K562 (cell line): ENCODE data around the gene GRIK1. TPM values are rescaled to one million over a fixed set of nuclear protein-coding genes. Genes with fewer than 3 reads are reported as not detected.

ENCODE experiments used
- ATAC-seq: fragments of 200-7000 bp; cut with Tn5 transposase; 3 replicates; pipeline ENCODE4 v1.9.1; 2020; ENCODE audit warnings: moderate library complexity
- BruUV-seq: library from RNA; stranded (reverse); fragments of 400-500 nt; replicated peaks from 2 replicates; lab custom pipeline; 2021; lab: Mats Ljungman, UMichigan
- CTCF ChIA-PET: fragments of 300-600 bp; formaldehyde crosslinking; extraction: SDS; loops from one replicate; lab custom pipeline; 2021; ENCODE audit warnings: low intra/inter-chr PET ratio; lab: Yijun Ruan, JAX
- POLR2A ChIA-PET: fragments of 300-600, 350-650 bp; sonication (Branson Sonifier 250); formaldehyde crosslinking; extraction: SDS; loops from one replicate; lab custom pipeline; 2021; ENCODE audit warnings: antibody characterized with exemption, inconsistent platforms; lab: Yijun Ruan, JAX
- DNase-seq, 4 experiments: peaks; one replicate each; pipeline versions ENCODE4 v3.0.0 to v3.0.0-alpha.2; 2011 to 2018; ENCODE audit warnings: low spot score in 3 of 4, mixed read lengths in 3 of 4; ENCODE audit errors: extremely low read depth in 1 of 4
- FAIRE-seq: peaks from 2 replicates; lab custom pipeline; 2011; peaks lifted over from hg19 to GRCh38; lab: Jason Lieb, UNC
- H2AFZ ChIP-seq: 2 replicates; pipeline ENCODE4 v1.6.0; 2011; ENCODE audit warnings: low read depth, low read length, control low read depth, inconsistent platforms
- H3K27ac ChIP-seq: fragments of 200-600 bp; 3 replicates; pipeline ENCODE4 v1.8.0; 2011; ENCODE audit warnings: low read depth, mild to moderate bottlenecking, control low read depth, inconsistent platforms, low read length, moderate library complexity, mixed read lengths; ENCODE audit errors: extremely low read depth
- H3K27me3 ChIP-seq, 2 experiments: fragments of 300-600 bp in 1 of 2; 2 replicates in 1 of 2; 3 replicates in 1 of 2; pipeline versions ENCODE4 v1.6.0 to v1.8.0; 2011; ENCODE audit warnings: inconsistent platforms in 2 of 2, low read length in 2 of 2, mild to moderate bottlenecking in 1 of 2, mixed read lengths in 1 of 2, moderate library complexity in 1 of 2; ENCODE audit not compliant: control insufficient read depth in 2 of 2, insufficient read depth in 2 of 2
- H3K36me3 ChIP-seq: fragments of 300-600 bp; 3 replicates; pipeline ENCODE4 v1.8.0; 2011; ENCODE audit warnings: mild to moderate bottlenecking, low read length, inconsistent platforms; ENCODE audit not compliant: control insufficient read depth, insufficient read depth
- H3K4me1 ChIP-seq, 2 experiments: fragments of 200-600 bp in 1 of 2; replicated peaks in 1 of 2; 2 replicates in 1 of 2; 3 replicates in 1 of 2; pipeline versions ENCODE4 v1.5.1 to v1.8.0; 2011; ENCODE audit warnings: inconsistent platforms in 2 of 2, low read length in 2 of 2, mild to moderate bottlenecking in 1 of 2, mixed read lengths in 1 of 2, moderate library complexity in 1 of 2; ENCODE audit not compliant: control insufficient read depth in 2 of 2, insufficient read depth in 2 of 2
- H3K4me2 ChIP-seq: 2 replicates; pipeline ENCODE4 v1.6.1; 2011; ENCODE audit warnings: low read length, control low read depth, inconsistent platforms, mixed read lengths; ENCODE audit not compliant: insufficient read depth
- H3K4me3 ChIP-seq: fragments of 200-600 bp; sonication (generic), shearing (Covaris generic); 2 replicates; pipeline ENCODE4 v1.5.1; 2016; ENCODE audit warnings: control low read depth, inconsistent platforms
- H3K79me2 ChIP-seq: fragments of 200-600 bp; 3 replicates; pipeline ENCODE4 v1.8.0; 2011; ENCODE audit warnings: low read length, inconsistent platforms; ENCODE audit not compliant: control insufficient read depth, insufficient read depth
- H3K9ac ChIP-seq, 2 experiments: 2 replicates each; pipeline versions ENCODE4 v1.6.0 to v1.6.1; 2011; ENCODE audit warnings: low read depth in 2 of 2, low read length in 2 of 2, control low read depth in 1 of 2, inconsistent platforms in 1 of 2, mild to moderate bottlenecking in 1 of 2, mixed read lengths in 1 of 2; ENCODE audit not compliant: insufficient read depth in 1 of 2
- H3K9me1 ChIP-seq: one replicate; pipeline ENCODE4 v1.6.0; 2011; ENCODE audit warnings: inconsistent platforms, mild to moderate bottlenecking, low read length, moderate library complexity; ENCODE audit not compliant: control insufficient read depth, insufficient read depth
- H3K9me3 ChIP-seq: replicated peaks from 2 replicates; pipeline ENCODE4 v1.5.1; 2011; ENCODE audit warnings: low read depth, low read length, inconsistent platforms; ENCODE audit not compliant: control insufficient read depth, insufficient read depth
- H4K20me1 ChIP-seq: replicated peaks from 2 replicates; pipeline ENCODE4 v1.6.1; 2011; ENCODE audit warnings: low read length, inconsistent platforms, mixed read lengths; ENCODE audit not compliant: control insufficient read depth, insufficient read depth
- C11orf30 ChIP-seq: fragments of 450-650 bp; IDR thresholded peaks from 2 replicates; pipeline ENCODE4 v1.6.1; 2016; ENCODE audit warnings: low read depth, mild to moderate bottlenecking
- CTBP1 ChIP-seq: fragments of 450-650 bp; IDR thresholded peaks from 2 replicates; pipeline ENCODE4 v1.6.1; 2016; ENCODE audit warnings: borderline replicate concordance
- IRF1 ChIP-seq: sonication (generic); formaldehyde crosslinking; IDR thresholded peaks from 2 replicates; pipeline ENCODE4 v1.8.0; 2022; ENCODE audit warnings: missing genetic modification reagents, mild to moderate bottlenecking, borderline replicate concordance
- IRF2 ChIP-seq: sonication (generic); formaldehyde crosslinking; IDR thresholded peaks from 2 replicates; pipeline ENCODE4 v1.8.1; 2022; ENCODE audit warnings: mild to moderate bottlenecking, missing genetic modification reagents
- MAFG ChIP-seq: fragments of 450-650 bp; conservative IDR thresholded peaks from 2 replicates; pipeline ENCODE4 v1.6.1; 2016; ENCODE audit warnings: missing genetic modification characterization, missing compliant biosample characterization
- MTA2 ChIP-seq: fragments of 450-650 bp; IDR thresholded peaks from 2 replicates; pipeline ENCODE4 v1.6.1; 2016; ENCODE audit warnings: low read depth
- MTA3 ChIP-seq: fragments of 450-650 bp; formaldehyde crosslinking; IDR thresholded peaks from 2 replicates; pipeline ENCODE4 v1.6.1; 2017; ENCODE audit warnings: mild to moderate bottlenecking, borderline replicate concordance
- NUFIP1 ChIP-seq: fragments of 450-650 bp; IDR thresholded peaks from 2 replicates; pipeline ENCODE4 v1.6.1; 2018; ENCODE audit not compliant: partially characterized antibody
- SMARCA4 ChIP-seq: fragments of 450-650 bp; IDR thresholded peaks from 2 replicates; pipeline ENCODE4 v1.6.1; 2016
- SRSF9 ChIP-seq: fragments of 200-400 bp; formaldehyde crosslinking; IDR thresholded peaks from 2 replicates; pipeline ENCODE4 v1.6.1; 2017; ENCODE audit warnings: low read depth, low read length, borderline replicate concordance
- TRIM24 ChIP-seq, 2 experiments: fragments of 450-650 bp; IDR thresholded peaks; 2 replicates each; pipeline ENCODE4 v1.6.1; 2016
- XRCC5 ChIP-seq: fragments of 200-400 bp; formaldehyde crosslinking; IDR thresholded peaks from 2 replicates; pipeline ENCODE4 v1.6.1; 2017; ENCODE audit warnings: low read depth, mild to moderate bottlenecking, low read length
- ZNF121 ChIP-seq: sonication (generic); formaldehyde crosslinking; conservative IDR thresholded peaks from 2 replicates; pipeline ENCODE4 v1.8.0; 2022; ENCODE audit warnings: missing genetic modification reagents
- ZNF311 ChIP-seq: fragments of 250-450 bp; sonication (Bioruptor Pico); IDR thresholded peaks from 2 replicates; pipeline ENCODE4 v1.4.0; 2020; ENCODE audit warnings: mild to moderate bottlenecking, moderate library complexity
- ZNF589 ChIP-seq: fragments of 200-800 bp; sonication (Bioruptor generic); IDR thresholded peaks from 2 replicates; pipeline ENCODE4 v1.6.1; 2016; ENCODE audit warnings: low read depth, missing genetic modification characterization, missing compliant biosample characterization
- ZNF644 ChIP-seq: fragments of 200-800 bp; sonication (Bioruptor generic); IDR thresholded peaks from 2 replicates; pipeline ENCODE4 v1.6.1; 2016; ENCODE audit warnings: low read depth, missing genetic modification characterization, missing compliant biosample characterization
- ZNF764 ChIP-seq: fragments of 250-450 bp; sonication (Bioruptor Pico); IDR thresholded peaks from 2 replicates; pipeline ENCODE4 v1.4.0; 2020; ENCODE audit warnings: low read depth, mild to moderate bottlenecking, moderate library complexity
- WGBS: fragments of 100-300 bp; shearing (Covaris generic); methylation state at CpG from one replicate; pipeline ENCODE4 v1.1.6; 2016; ENCODE audit warnings: low coverage, mixed read lengths; ENCODE audit not compliant: insufficient coverage; ENCODE audit errors: missing lambda C conversion rate; 5-methylcytosine and 5-hydroxymethylcytosine counted together
- in situ Hi-C: fragments of 300-500 bp; cut with MboI; formaldehyde crosslinking; loops from 4 replicates; pipeline ENCODE4 v1.15.0; 2018; ENCODE audit warnings: inconsistent platforms, mixed read lengths
- intact Hi-C: fragments of 100-400 bp; cut with micrococcal nuclease; formaldehyde crosslinking; loops from 2 replicates; pipeline ENCODE4 v1.14.2; 2022
- polyA plus RNA-seq, 8 experiments: library from polyadenylated mRNA; depleted of rRNA in 4 of 8; stranded (reverse) in 5 of 8; unstranded in 3 of 8; fragments of >200 nt; fragmentation: Nextera tagmentation in 2 of 8; fragmentation: Illumina TruSeq in 1 of 8; extraction: Ambion mirVana in 2 of 8; extraction: Trizol in 1 of 8; gene quantifications; 2 replicates each; pipeline versions ENCODE4 v1.2.1 to v1.2.3, GENCODE V29; 2011 to 2014; ENCODE audit warnings: inconsistent platforms in 1 of 8, missing spikeins in 1 of 8
- total RNA-seq, 7 experiments: library from RNA; depleted of rRNA in 6 of 7; stranded (reverse); fragments of >200 nt in 6 of 7; fragmentation: Illumina TruSeq in 2 of 7; extraction: Trizol in 2 of 7; gene quantifications; 2 replicates each; pipeline versions ENCODE4 v1.2.1 to v1.2.3, GENCODE V29; 2011 to 2021; ENCODE audit warnings: low replicate concordance in 1 of 7
- TF ChIP-seq, protein P1 (sequence below), 2 experiments: fragments of 200-800 bp in 1 of 2; sonication (Bioruptor generic) in 1 of 2; sonication (generic) in 1 of 2; formaldehyde crosslinking in 1 of 2; IDR thresholded peaks in 1 of 2; conservative IDR thresholded peaks in 1 of 2; 2 replicates each; pipeline versions ENCODE4 v1.5.0 to v1.6.1; 2016 to 2020; ENCODE audit warnings: missing compliant biosample characterization in 1 of 2, missing genetic modification characterization in 1 of 2, missing genetic modification reagents in 1 of 2
- TF ChIP-seq, protein P2 (sequence below): fragments of 450-650 bp; formaldehyde crosslinking; conservative IDR thresholded peaks from 2 replicates; pipeline ENCODE4 v1.4.0; 2022; ENCODE audit warnings: mild to moderate bottlenecking, missing genetic modification characterization

Gene GRIK1
- total and polyA plus RNA-seq, 9 of the 15 experiments (the other 6 are each of a cell fraction or from before 2014, with no cell fraction given), result 0.17 to 2.8 (median 0.53) TPM

DNA sequence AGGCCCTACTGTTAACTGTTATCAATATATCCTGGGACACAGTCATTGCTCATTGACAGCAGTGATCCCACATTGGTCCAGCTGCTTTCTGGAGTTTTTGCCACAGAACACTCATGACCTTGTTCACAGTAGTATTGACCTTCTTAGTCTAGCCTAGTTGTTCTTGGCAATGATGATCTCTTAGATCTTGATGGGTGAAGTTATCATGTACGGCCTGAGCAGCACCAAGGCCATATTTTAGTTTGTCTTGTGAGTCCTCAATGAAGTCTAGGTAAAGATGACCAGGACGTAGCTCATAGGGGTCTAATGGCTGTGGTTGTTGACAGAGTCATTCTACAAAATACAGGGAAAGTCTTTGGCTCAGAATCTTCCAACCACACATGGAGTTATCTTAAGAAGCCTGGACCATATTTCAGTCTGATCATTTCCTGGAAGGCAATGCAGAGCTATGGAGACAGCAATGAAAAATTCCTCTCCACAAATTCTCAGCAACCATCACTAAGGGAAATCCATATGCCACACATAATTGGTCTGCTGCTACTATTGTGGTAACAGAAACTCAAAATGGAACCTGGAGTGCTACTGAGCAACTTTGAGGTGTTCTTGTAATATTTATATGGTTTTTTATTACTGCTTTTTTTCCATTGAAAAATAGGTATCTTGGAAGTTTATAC, 279.6 kb downstream of the GRIK1 start (continued):
- TF ChIP-seq IRF1, result no peak
- TF ChIP-seq ZNF121 (CRISPR knock-in tag), result no peak
- TF ChIP-seq, all 486 proteins: peak for 53

GRCh38 chr21:29658934-29659203, 280.9 kb downstream of the GRIK1 start:
- WGBS, result 55% methylated on average over 1 of the region's 1 CpG
- TF ChIP-seq MTA2 (no peak), NUFIP1 (no peak), TRIM24 (IDR thresholded peaks at IDR 0.05) (0 out of 4 replicates have a peak, but pooled peaks of 1 of the 2 experiments have one; percentile 8), C11orf30 (peak; percentile 17; the same call in 1 of the 2 replicates), ZNF589 (CRISPR knock-in tag) (no peak), SRSF9 (no peak), ZNF644 (peak; percentile 68; the same call in 1 of the 2 replicates), IRF2 (CRISPR knock-in tag) (no peak), XRCC5 (no peak), CTBP1 (no peak), SMARCA4 (no peak), MAFG (tag) (peak; percentile 74), MTA3 (no peak), ZNF764 (CRISPR knock-in tag) (no peak), ZNF311 (CRISPR knock-in tag) (no peak)
- TF ChIP-seq, protein P1, sequence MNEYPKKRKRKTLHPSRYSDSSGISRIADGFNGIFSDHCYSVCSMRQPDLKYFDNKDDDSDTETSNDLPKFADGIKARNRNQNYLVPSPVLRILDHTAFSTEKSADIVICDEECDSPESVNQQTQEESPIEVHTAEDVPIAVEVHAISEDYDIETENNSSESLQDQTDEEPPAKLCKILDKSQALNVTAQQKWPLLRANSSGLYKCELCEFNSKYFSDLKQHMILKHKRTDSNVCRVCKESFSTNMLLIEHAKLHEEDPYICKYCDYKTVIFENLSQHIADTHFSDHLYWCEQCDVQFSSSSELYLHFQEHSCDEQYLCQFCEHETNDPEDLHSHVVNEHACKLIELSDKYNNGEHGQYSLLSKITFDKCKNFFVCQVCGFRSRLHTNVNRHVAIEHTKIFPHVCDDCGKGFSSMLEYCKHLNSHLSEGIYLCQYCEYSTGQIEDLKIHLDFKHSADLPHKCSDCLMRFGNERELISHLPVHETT (CRISPR knock-in tag; conservative IDR thresholded peaks at IDR 0.05 in 1 of 2, IDR thresholded peaks at IDR 0.05 in 1 of 2), result peak in 1 of 2 experiments; percentile 75; a peak in 2 of 4 replicates
- TF ChIP-seq, protein P2, sequence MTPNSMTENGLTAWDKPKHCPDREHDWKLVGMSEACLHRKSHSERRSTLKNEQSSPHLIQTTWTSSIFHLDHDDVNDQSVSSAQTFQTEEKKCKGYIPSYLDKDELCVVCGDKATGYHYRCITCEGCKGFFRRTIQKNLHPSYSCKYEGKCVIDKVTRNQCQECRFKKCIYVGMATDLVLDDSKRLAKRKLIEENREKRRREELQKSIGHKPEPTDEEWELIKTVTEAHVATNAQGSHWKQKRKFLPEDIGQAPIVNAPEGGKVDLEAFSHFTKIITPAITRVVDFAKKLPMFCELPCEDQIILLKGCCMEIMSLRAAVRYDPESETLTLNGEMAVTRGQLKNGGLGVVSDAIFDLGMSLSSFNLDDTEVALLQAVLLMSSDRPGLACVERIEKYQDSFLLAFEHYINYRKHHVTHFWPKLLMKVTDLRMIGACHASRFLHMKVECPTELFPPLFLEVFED (CRISPR knock-in tag), result no peak
- Histone ChIP-seq H3K9me1 (no peaks in the 10 kb centered on the region), H3K9ac (peak overlapping the region in 1 of 2 experiments; percentile 24; a peak in 1 of 4 replicates), H3K79me2 (no peaks in the 10 kb centered on the region), H3K9me3 (peaks cover 42% of the 10 kb centered on the region), H3K4me2 (no peak overlapping the region), H3K4me3 (no peak overlapping the region), H3K27ac (peak overlapping the region; percentile 98), H2AFZ (peak overlapping the region; percentile 67), H3K4me1 (peaks cover 8 to 48% of the 10 kb centered on the region in 2 experiments), H3K27me3 (no peaks in the 10 kb centered on the region), H3K36me3 (peaks cover 21% of the 10 kb centered on the region), H4K20me1 (no peaks in the 10 kb centered on the region)
- BruUV-seq, result no TSS peak
- ChIA-PET POLR2A (interaction anchor here (0.6 to 1.3 kb wide), 4 partner anchors 11 to 349 kb away, joined by 3 read pairs; no protein-coding TSS in a partner anchor), CTCF (no interaction called here)
- ATAC-seq (no peak), FAIRE-seq (no peak), DNase-seq (no peak)
- intact Hi-C loops (loop anchor here (5.0 to 10.0 kb wide), 2 partner anchors 182 to 354 kb away; no protein-coding TSS in a partner anchor), in situ Hi-C loops (no loop called here)
